ENCODE results near the gene C16orf96. TPM values are rescaled to one million over a fixed set of nuclear protein-coding genes. Genes with fewer than 3 reads are reported as not detected.

The C16orf96 gene
- total RNA-seq, 6 donors from 2014 or later = 0.24 to 1.0 (median 0.46) TPM; not detected in 1

- 51 to 59% methylated on average over 5 to 6 of the region's 6 CpGs for WGBS, 2 donors
- no peak for ATAC-seq (ENCODE audit: low FRiP score in 2 of 2)
- TF ChIP-seq EP300 (IDR thresholded peaks at IDR 0.05) = no peak
- no peak for TF ChIP-seq POLR2A (IDR thresholded peaks at IDR 0.05)
- TF ChIP-seq POLR2AphosphoS5 (IDR thresholded peaks at IDR 0.05) = no peak
- no peak for TF ChIP-seq CTCF (IDR thresholded peaks at IDR 0.05)
Measured at GRCh38 chr16:4580250-4580649, 24.1 kb downstream of the C16orf96 start.

GRCh38 chr16:4583906-4584305 lies 27.8 kb downstream of the C16orf96 start:
- ATAC-seq (ENCODE audit: low FRiP score in 2 of 2) = no peak

More at GRCh38 chr16:4580250-4580649, 24.1 kb downstream of the C16orf96 start:
- H3K36me3 ChIP-seq = no peaks in the 10 kb centered on the region
- H3K4me3 ChIP-seq = no peak overlapping the region
- no peaks in the 10 kb centered on the region for H3K27me3 ChIP-seq
- DNase-seq = no peak
- H3K4me1 ChIP-seq = peaks cover 0 to 2% (median 0%) of the 10 kb centered on the region in 4 donors
- no peak overlapping the region for H3K27ac ChIP-seq
- no peaks in the 10 kb centered on the region for H3K9me3 ChIP-seq

GRCh38 chr16:4586291-4586690 lies 30.2 kb downstream of the C16orf96 start:
- peaks cover 0 to 6% (median 0%) of the 10 kb centered on the region in 4 donors for H3K4me1 ChIP-seq
- no peak for DNase-seq
- H3K27ac ChIP-seq = no peak overlapping the region
- ATAC-seq (ENCODE audit: low FRiP score in 2 of 2) = no peak
- peaks cover 0 to 5% (median 2%) of the 10 kb centered on the region in 4 donors for H3K9me3 ChIP-seq
- H3K4me3 ChIP-seq = no peak overlapping the region
- 67 to 72% methylated on average over 7 of the region's 7 CpGs for WGBS, 2 donors
- no peaks in the 10 kb centered on the region for H3K27me3 ChIP-seq
- no peaks in the 10 kb centered on the region for H3K36me3 ChIP-seq
- TF ChIP-seq CTCF (IDR thresholded peaks at IDR 0.05) (no peak), POLR2A (IDR thresholded peaks at IDR 0.05) (no peak), EP300 (IDR thresholded peaks at IDR 0.05) (no peak), POLR2AphosphoS5 (IDR thresholded peaks at IDR 0.05) (no peak)

More at GRCh38 chr16:4583906-4584305, 27.8 kb downstream of the C16orf96 start:
- DNase-seq = no peak
- Histone ChIP-seq H3K4me1 (peaks cover 0 to 6% (median 0%) of the 10 kb centered on the region in 4 donors), H3K27me3 (no peaks in the 10 kb centered on the region), H3K9me3 (peaks cover 0 to 5% (median 2%) of the 10 kb centered on the region in 4 donors), H3K27ac (no peak overlapping the region), H3K4me3 (no peak overlapping the region), H3K36me3 (no peaks in the 10 kb centered on the region)
- WGBS, 2 donors = 75 to 89% methylated on average over 4 of the region's 4 CpGs
- TF ChIP-seq CTCF (IDR thresholded peaks at IDR 0.05) = no peak

- ATAC-seq (ENCODE audit: low FRiP score in 2 of 2) = no peak
- Histone ChIP-seq H3K9me3 (peaks cover 0 to 5% (median 2%) of the 10 kb centered on the region in 4 donors), H3K36me3 (no peaks in the 10 kb centered on the region), H3K27me3 (no peaks in the 10 kb centered on the region), H3K27ac (no peak overlapping the region), H3K4me3 (no peak overlapping the region), H3K4me1 (peaks cover 0 to 6% (median 0%) of the 10 kb centered on the region in 4 donors)
- no peak for DNase-seq
- 71 to 76% methylated on average over 2 of the region's 2 CpGs for WGBS, 2 donors
- TF ChIP-seq EP300 (IDR thresholded peaks at IDR 0.05) (no peak), POLR2A (IDR thresholded peaks at IDR 0.05) (no peak), POLR2AphosphoS5 (IDR thresholded peaks at IDR 0.05) (no peak), CTCF (IDR thresholded peaks at IDR 0.05) (no peak)
Measured at GRCh38 chr16:4588386-4588785, 32.2 kb downstream of the C16orf96 start.

GRCh38 chr16:4588961-4589360 lies 32.8 kb downstream of the C16orf96 start:
- H3K4me1 ChIP-seq = peaks cover 0 to 6% (median 0%) of the 10 kb centered on the region in 4 donors
- ATAC-seq (ENCODE audit: low FRiP score in 2 of 2) = no peak

More at GRCh38 chr16:4588961-4589360, 32.8 kb downstream of the C16orf96 start:
- DNase-seq = no peak
- Histone ChIP-seq H3K9me3 (peaks cover 0 to 5% (median 2%) of the 10 kb centered on the region in 4 donors), H3K27ac (no peak overlapping the region), H3K36me3 (no peaks in the 10 kb centered on the region), H3K27me3 (no peaks in the 10 kb centered on the region), H3K4me3 (no peak overlapping the region)
- WGBS, 2 donors = 96% methylated on average over 6 of the region's 6 CpGs
- TF ChIP-seq POLR2A (IDR thresholded peaks at IDR 0.05) (no peak), CTCF (IDR thresholded peaks at IDR 0.05) (no peak), POLR2AphosphoS5 (IDR thresholded peaks at IDR 0.05) (no peak), EP300 (IDR thresholded peaks at IDR 0.05) (no peak)
